H1 (cell line): ENCODE measurements around the gene ZNF273. TPM values are rescaled to one million over a fixed set of nuclear protein-coding genes. Genes with fewer than 3 reads are reported as not detected.

Experiments
- polyA plus RNA-seq, 7 experiments: library from polyadenylated mRNA; depleted of rRNA in 3 of 7; stranded (reverse) in 5 of 7; unstranded in 2 of 7; fragments of >200 nt in 5 of 7; fragments of 200-250 nt in 2 of 7; gene quantifications; 1 replicate in 5 of 7; 2 replicates in 1 of 7; 4 replicates in 1 of 7; pipeline versions ENCODE4 v1.2.1 to v1.2.3, GENCODE V29; 2011 to 2013; ENCODE audit warnings: missing spikeins in 2 of 7, mixed read lengths in 2 of 7
- total RNA-seq: library from RNA; stranded (reverse); fragmentation: NEBNext Ultra II Directional; extraction: Animal tissue kit (Norgen Biotek cat#: 25700); gene quantifications from 2 replicates; pipeline ENCODE4 v1.2.1, GENCODE V29; 2021
- TF ChIP-seq, protein P1 (sequence below): fragments of 300-600 bp; sonication (generic); IDR thresholded peaks from 2 replicates; pipeline ENCODE4 v1.7.1; 2012; ENCODE audit warnings: low read length, moderate library complexity, mild to moderate bottlenecking, inconsistent platforms; ENCODE audit not compliant: insufficient replicate concordance

Gene ZNF273
- total and polyA plus RNA-seq, 2 of the 8 experiments (the other 6 are each of a cell fraction or from before 2014, with no cell fraction given), result 6.2 to 23.2 TPM

GRCh38 chr7:64884913-64885370, 18.1 kb upstream of the ZNF273 start (continued):
- TF ChIP-seq, protein P1, sequence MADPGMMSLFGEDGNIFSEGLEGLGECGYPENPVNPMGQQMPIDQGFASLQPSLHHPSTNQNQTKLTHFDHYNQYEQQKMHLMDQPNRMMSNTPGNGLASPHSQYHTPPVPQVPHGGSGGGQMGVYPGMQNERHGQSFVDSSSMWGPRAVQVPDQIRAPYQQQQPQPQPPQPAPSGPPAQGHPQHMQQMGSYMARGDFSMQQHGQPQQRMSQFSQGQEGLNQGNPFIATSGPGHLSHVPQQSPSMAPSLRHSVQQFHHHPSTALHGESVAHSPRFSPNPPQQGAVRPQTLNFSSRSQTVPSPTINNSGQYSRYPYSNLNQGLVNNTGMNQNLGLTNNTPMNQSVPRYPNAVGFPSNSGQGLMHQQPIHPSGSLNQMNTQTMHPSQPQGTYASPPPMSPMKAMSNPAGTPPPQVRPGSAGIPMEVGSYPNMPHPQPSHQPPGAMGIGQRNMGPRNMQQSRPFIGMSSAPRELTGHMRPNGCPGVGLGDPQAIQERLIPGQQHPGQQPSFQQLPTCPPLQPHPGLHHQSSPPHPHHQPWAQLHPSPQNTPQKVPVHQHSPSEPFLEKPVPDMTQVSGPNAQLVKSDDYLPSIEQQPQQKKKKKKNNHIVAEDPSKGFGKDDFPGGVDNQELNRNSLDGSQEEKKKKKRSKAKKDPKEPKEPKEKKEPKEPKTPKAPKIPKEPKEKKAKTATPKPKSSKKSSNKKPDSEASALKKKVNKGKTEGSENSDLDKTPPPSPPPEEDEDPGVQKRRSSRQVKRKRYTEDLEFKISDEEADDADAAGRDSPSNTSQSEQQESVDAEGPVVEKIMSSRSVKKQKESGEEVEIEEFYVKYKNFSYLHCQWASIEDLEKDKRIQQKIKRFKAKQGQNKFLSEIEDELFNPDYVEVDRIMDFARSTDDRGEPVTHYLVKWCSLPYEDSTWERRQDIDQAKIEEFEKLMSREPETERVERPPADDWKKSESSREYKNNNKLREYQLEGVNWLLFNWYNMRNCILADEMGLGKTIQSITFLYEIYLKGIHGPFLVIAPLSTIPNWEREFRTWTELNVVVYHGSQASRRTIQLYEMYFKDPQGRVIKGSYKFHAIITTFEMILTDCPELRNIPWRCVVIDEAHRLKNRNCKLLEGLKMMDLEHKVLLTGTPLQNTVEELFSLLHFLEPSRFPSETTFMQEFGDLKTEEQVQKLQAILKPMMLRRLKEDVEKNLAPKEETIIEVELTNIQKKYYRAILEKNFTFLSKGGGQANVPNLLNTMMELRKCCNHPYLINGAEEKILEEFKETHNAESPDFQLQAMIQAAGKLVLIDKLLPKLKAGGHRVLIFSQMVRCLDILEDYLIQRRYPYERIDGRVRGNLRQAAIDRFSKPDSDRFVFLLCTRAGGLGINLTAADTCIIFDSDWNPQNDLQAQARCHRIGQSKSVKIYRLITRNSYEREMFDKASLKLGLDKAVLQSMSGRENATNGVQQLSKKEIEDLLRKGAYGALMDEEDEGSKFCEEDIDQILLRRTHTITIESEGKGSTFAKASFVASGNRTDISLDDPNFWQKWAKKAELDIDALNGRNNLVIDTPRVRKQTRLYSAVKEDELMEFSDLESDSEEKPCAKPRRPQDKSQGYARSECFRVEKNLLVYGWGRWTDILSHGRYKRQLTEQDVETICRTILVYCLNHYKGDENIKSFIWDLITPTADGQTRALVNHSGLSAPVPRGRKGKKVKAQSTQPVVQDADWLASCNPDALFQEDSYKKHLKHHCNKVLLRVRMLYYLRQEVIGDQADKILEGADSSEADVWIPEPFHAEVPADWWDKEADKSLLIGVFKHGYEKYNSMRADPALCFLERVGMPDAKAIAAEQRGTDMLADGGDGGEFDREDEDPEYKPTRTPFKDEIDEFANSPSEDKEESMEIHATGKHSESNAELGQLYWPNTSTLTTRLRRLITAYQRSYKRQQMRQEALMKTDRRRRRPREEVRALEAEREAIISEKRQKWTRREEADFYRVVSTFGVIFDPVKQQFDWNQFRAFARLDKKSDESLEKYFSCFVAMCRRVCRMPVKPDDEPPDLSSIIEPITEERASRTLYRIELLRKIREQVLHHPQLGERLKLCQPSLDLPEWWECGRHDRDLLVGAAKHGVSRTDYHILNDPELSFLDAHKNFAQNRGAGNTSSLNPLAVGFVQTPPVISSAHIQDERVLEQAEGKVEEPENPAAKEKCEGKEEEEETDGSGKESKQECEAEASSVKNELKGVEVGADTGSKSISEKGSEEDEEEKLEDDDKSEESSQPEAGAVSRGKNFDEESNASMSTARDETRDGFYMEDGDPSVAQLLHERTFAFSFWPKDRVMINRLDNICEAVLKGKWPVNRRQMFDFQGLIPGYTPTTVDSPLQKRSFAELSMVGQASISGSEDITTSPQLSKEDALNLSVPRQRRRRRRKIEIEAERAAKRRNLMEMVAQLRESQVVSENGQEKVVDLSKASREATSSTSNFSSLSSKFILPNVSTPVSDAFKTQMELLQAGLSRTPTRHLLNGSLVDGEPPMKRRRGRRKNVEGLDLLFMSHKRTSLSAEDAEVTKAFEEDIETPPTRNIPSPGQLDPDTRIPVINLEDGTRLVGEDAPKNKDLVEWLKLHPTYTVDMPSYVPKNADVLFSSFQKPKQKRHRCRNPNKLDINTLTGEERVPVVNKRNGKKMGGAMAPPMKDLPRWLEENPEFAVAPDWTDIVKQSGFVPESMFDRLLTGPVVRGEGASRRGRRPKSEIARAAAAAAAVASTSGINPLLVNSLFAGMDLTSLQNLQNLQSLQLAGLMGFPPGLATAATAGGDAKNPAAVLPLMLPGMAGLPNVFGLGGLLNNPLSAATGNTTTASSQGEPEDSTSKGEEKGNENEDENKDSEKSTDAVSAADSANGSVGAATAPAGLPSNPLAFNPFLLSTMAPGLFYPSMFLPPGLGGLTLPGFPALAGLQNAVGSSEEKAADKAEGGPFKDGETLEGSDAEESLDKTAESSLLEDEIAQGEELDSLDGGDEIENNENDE, result no peak
- TF ChIP-seq, all 59 proteins: peak for 0
